OCI-LY1 (cell line): ENCODE results near the gene WDR31.

Experiments used
- H2AFZ ChIP-seq: fragments of 200-600 bp; sonication (generic), shearing (Covaris generic); 2 replicates; pipeline ENCODE4 v1.6.0; 2014; ENCODE audit warnings: antibody characterized with exemption, mild to moderate bottlenecking, low read length
- H3F3A ChIP-seq: fragments of 200-600 bp; sonication (generic), shearing (Covaris generic); 2 replicates; pipeline ENCODE4 v1.6.0; 2014; ENCODE audit warnings: mild to moderate bottlenecking, antibody characterized with exemption, low read length, moderate library complexity; ENCODE audit not compliant: insufficient read depth
- H3K27ac ChIP-seq: fragments of 200-600 bp; sonication (generic); 2 replicates; pipeline ENCODE4 v1.5.1; 2014; ENCODE audit warnings: low read length, mixed run types, mild to moderate bottlenecking, low read depth; ENCODE audit not compliant: poor library complexity, severe bottlenecking
- H3K27me3 ChIP-seq: fragments of 200-600 bp; sonication (generic); 2 replicates; pipeline ENCODE4 v1.6.0; 2014; ENCODE audit warnings: antibody characterized with exemption, mild to moderate bottlenecking, low read length, moderate library complexity; ENCODE audit not compliant: insufficient read depth
- H3K36me3 ChIP-seq: fragments of 200-600 bp; sonication (generic); 2 replicates; pipeline ENCODE4 v1.6.1; 2014; ENCODE audit warnings: mild to moderate bottlenecking, antibody characterized with exemption, low read length, moderate library complexity, mixed read lengths; ENCODE audit not compliant: insufficient read depth
- H3K4me1 ChIP-seq: fragments of 200-600 bp; sonication (generic); 2 replicates; pipeline ENCODE4 v1.5.1; 2014; ENCODE audit warnings: mild to moderate bottlenecking, low read length, moderate library complexity; ENCODE audit not compliant: insufficient read depth, severe bottlenecking
- H3K4me2 ChIP-seq: fragments of 200-600 bp; sonication (generic), shearing (Covaris generic); 2 replicates; pipeline ENCODE4 v1.6.1; 2014; ENCODE audit warnings: low read length
- H3K4me3 ChIP-seq: fragments of 200-600 bp; sonication (generic); 2 replicates; pipeline ENCODE4 v1.5.1; 2014; ENCODE audit warnings: low read length, low read depth, mild to moderate bottlenecking, mixed read lengths; ENCODE audit not compliant: poor library complexity, severe bottlenecking
- H3K79me2 ChIP-seq: fragments of 200-600 bp; shearing (Covaris generic); 2 replicates; pipeline ENCODE4 v1.6.1; 2016; ENCODE audit warnings: mixed run types, low read length, mixed read lengths; ENCODE audit not compliant: insufficient read depth
- H3K9ac ChIP-seq: fragments of 200-600 bp; sonication (generic), shearing (Covaris generic); 2 replicates; pipeline ENCODE4 v1.6.1; 2014; ENCODE audit warnings: mild to moderate bottlenecking, low read length, mixed read lengths
- H3K9me2 ChIP-seq: fragments of 200-600 bp; sonication (generic), shearing (Covaris generic); 2 replicates; pipeline ENCODE4 v1.6.1; 2014; ENCODE audit warnings: low read depth, mild to moderate bottlenecking, low read length, mixed read lengths
- H3K9me3 ChIP-seq: fragments of 200-600 bp; shearing (Covaris generic); 2 replicates; pipeline ENCODE4 v1.6.1; 2014; ENCODE audit warnings: low read length, mixed read lengths
- H4K20me1 ChIP-seq: fragments of 200-600 bp; sonication (generic), shearing (Covaris generic); 2 replicates; pipeline ENCODE4 v1.6.0; 2016; ENCODE audit warnings: mild to moderate bottlenecking, low read length; ENCODE audit not compliant: insufficient read depth
- EZH2 ChIP-seq: fragments of 200-600 bp; sonication (generic), shearing (Covaris generic); IDR thresholded peaks from 2 replicates; pipeline ENCODE4 v1.8.0; 2017; ENCODE audit warnings: borderline replicate concordance, mixed run types, mild to moderate bottlenecking, antibody characterized with exemption, low read length, moderate library complexity, mixed read lengths
- TF ChIP-seq, protein P1 (sequence below): fragments of 200-600 bp; sonication (generic), shearing (Covaris generic); IDR thresholded peaks from 2 replicates; pipeline ENCODE4 v1.5.1; 2017; ENCODE audit warnings: mild to moderate bottlenecking, antibody characterized with exemption, low read length, moderate library complexity, mixed read lengths

The WDR31 gene

DNA sequence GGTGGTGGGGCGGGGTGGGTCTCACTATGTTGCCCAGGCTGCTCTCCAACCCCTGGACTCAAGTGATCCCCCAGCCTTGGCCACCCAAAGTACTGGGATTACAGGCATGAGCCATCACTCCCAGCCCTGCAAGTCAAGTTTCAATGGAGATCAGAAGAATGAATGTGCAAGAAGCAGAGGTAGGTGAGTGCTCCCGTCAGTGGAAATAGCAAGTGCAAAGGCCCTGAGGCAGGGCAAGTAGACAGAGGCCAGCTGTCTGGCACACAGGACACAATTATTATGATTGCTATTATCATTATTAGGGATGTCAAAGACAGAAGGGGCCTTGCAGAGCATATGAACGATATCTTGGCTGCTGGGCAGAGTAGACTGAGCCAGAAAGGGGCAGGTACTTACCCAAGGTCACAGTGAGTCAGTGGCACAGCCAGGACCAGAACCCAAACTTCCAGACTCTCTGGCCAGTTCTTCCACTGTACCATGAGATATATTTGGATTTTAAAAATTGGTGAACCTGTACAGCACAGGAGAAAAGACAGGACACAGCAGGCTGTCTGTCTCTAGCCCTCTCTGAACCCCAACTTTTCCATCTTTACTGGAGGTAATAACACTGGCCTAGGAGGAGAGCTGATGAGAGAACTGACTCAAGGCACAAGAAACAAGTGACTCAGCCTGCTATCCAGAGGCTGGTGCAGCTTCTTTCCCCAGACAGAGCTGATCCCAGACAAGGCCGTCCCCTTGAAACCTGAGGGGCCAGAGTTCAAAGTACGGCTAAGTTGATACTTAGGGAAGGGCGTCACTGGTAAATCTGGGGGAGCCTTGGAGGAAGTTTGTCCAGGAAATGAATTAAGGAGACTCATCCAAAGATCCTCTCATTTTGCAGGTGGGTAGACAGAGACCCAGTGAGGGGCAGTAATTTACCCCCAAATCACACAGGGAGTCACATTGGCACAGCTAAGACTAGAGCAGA lies 35.3 kb upstream of the WDR31 start:
- H3K27ac ChIP-seq: peak overlapping the region; percentile 15
- H3K36me3 ChIP-seq: peaks cover 33% of the 10 kb centered on the region
- peak overlapping the region; percentile 85 for H3K4me3 ChIP-seq
- H3K4me1 ChIP-seq: peaks cover 17% of the 10 kb centered on the region
- peak overlapping the region; percentile 87 for H3K4me2 ChIP-seq
- H3K9me3 ChIP-seq: no peaks in the 10 kb centered on the region
- TF ChIP-seq EZH2: no peak
- TF ChIP-seq, protein P1, sequence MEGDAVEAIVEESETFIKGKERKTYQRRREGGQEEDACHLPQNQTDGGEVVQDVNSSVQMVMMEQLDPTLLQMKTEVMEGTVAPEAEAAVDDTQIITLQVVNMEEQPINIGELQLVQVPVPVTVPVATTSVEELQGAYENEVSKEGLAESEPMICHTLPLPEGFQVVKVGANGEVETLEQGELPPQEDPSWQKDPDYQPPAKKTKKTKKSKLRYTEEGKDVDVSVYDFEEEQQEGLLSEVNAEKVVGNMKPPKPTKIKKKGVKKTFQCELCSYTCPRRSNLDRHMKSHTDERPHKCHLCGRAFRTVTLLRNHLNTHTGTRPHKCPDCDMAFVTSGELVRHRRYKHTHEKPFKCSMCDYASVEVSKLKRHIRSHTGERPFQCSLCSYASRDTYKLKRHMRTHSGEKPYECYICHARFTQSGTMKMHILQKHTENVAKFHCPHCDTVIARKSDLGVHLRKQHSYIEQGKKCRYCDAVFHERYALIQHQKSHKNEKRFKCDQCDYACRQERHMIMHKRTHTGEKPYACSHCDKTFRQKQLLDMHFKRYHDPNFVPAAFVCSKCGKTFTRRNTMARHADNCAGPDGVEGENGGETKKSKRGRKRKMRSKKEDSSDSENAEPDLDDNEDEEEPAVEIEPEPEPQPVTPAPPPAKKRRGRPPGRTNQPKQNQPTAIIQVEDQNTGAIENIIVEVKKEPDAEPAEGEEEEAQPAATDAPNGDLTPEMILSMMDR: no peak
- H4K20me1 ChIP-seq: no peaks in the 10 kb centered on the region
- peak overlapping the region; percentile 81 for H3K9ac ChIP-seq
- H3F3A ChIP-seq: no peaks in the 10 kb centered on the region
- no peaks in the 10 kb centered on the region for H3K27me3 ChIP-seq
- no peaks in the 10 kb centered on the region for H3K9me2 ChIP-seq
- no peak overlapping the region for H2AFZ ChIP-seq
- no peaks in the 10 kb centered on the region for H3K79me2 ChIP-seq

DNA sequence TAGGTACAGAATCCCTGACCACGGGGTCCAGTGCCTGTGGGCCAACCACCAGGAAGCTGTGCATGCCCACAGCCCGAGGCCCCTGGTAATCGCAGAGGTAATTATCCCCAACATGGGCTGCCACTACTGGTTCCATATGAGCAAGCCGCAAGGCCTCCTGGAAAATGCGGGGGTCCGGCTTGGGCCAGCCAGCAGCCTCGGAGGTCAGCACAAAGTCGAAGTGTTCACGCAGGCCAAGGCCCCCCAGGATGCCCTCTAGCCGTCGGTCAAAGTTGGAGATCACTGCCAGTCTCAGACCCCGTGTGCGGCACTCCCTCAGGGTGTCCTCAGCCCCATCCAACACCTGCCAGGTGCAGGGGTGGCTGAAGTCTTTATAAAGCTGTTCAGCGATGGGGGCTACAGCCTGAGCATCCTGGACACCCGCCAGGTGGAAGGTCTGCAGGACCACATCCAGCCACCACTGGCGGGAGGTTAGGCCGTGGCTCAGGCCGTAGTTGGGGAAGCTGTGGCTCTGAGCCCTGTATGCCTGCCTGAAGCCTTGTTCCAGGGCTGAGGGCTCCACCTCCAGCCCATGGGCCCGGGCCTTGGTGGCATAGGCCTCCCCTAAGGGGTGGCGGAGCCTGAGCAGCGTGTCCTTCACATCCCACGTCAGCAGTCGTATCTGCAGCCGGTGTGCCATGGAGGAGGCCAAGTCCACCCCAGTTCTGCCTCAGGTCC lies 33.8 kb upstream of the WDR31 start:
- Histone ChIP-seq H3K4me3 (no peak overlapping the region), H3K27me3 (no peaks in the 10 kb centered on the region), H3K9me2 (no peaks in the 10 kb centered on the region), H3K27ac (no peak overlapping the region), H3K9ac (no peak overlapping the region), H2AFZ (no peak overlapping the region), H3K4me2 (no peak overlapping the region), H3F3A (no peaks in the 10 kb centered on the region), H3K36me3 (peaks cover 33% of the 10 kb centered on the region), H3K79me2 (no peaks in the 10 kb centered on the region), H3K4me1 (peaks cover 12% of the 10 kb centered on the region), H4K20me1 (no peaks in the 10 kb centered on the region), H3K9me3 (no peaks in the 10 kb centered on the region)
- TF ChIP-seq EZH2: no peak
- TF ChIP-seq, protein P1: no peak

DNA sequence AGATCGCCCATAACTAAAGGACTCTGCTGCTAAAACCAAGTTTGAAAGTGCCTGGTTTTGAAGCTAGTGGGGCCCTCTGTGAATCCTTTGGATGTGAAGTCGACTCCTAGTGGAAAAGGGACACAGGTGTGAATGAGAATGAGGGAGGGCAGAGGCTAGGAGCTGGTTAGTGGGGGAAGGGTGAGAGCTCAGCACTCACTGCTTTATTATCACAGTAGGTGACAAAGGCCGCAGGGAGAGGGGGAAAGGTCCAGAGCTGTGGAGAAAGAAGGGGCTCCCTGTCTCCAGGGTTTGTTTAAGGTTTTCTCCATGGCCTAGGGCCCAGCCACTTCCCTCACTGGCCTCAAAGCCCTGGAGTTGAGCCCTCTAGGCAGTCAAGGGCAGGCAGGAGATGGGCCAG lies 33.2 kb upstream of the WDR31 start:
- no peak overlapping the region for H3K4me2 ChIP-seq
- H3K4me3 ChIP-seq: no peak overlapping the region
- H3K79me2 ChIP-seq: no peaks in the 10 kb centered on the region
- H3K9ac ChIP-seq: no peak overlapping the region
- no peaks in the 10 kb centered on the region for H3K27me3 ChIP-seq
- TF ChIP-seq EZH2: no peak
- TF ChIP-seq, protein P1: no peak
- H3K9me2 ChIP-seq: no peaks in the 10 kb centered on the region
- H4K20me1 ChIP-seq: no peaks in the 10 kb centered on the region
- H3F3A ChIP-seq: no peaks in the 10 kb centered on the region
- H2AFZ ChIP-seq: no peak overlapping the region
- no peak overlapping the region for H3K27ac ChIP-seq
- no peaks in the 10 kb centered on the region for H3K9me3 ChIP-seq
- peaks cover 12% of the 10 kb centered on the region for H3K4me1 ChIP-seq
- peaks cover 36% of the 10 kb centered on the region for H3K36me3 ChIP-seq
